Activated T-cell treated with anti-CD3 and anti-CD28 coated beads, Interleukin-2, amount 50 U/mL, for 72 hours (primary cell): ENCODE results near the gene PPIP5K2. TPM values are rescaled to one million over a fixed set of nuclear protein-coding genes. Genes with fewer than 3 reads are reported as not detected.
A peak's percentile ranks its signal among the peaks of the same experiment; 100 is the strongest.

Source experiments
- ATAC-seq, 2 donors: fragments of 150-1000 bp; cut with Tn5 transposase; replicated peaks in 1 of 2; 2 replicates each; pipeline ENCODE4 v1.10.0; 2021; ENCODE audit warnings: moderate library complexity in 2 of 2, mild to moderate bottlenecking in 1 of 2
- DNase-seq, 2 donors: peaks; one replicate each; pipeline ENCODE4 v3.0.0; 2021 to 2022; ENCODE audit warnings: mixed read lengths in 1 of 2
- H3K27ac Mint-ChIP-seq: one replicate; pipeline ENCODE4 v1.8.0; 2022; ENCODE audit warnings: mild to moderate bottlenecking, moderate library complexity, mixed read lengths
- H3K27me3 Mint-ChIP-seq: one replicate; pipeline ENCODE4 v1.8.0; 2022; ENCODE audit warnings: low read depth, mixed read lengths
- H3K36me3 Mint-ChIP-seq, 2 donors: one replicate each; pipeline ENCODE4 v1.8.0; 2022; ENCODE audit warnings: mixed read lengths in 2 of 2, mild to moderate bottlenecking in 1 of 2; ENCODE audit not compliant: insufficient read depth in 2 of 2
- H3K4me1 Mint-ChIP-seq: one replicate; pipeline ENCODE4 v1.8.0; 2022; ENCODE audit warnings: low read depth, mixed read lengths
- H3K4me3 Mint-ChIP-seq, 2 donors: one replicate each; pipeline ENCODE4 v1.8.0; 2022; ENCODE audit warnings: mild to moderate bottlenecking in 2 of 2, mixed read lengths in 2 of 2, moderate library complexity in 2 of 2
- H3K9me3 Mint-ChIP-seq, 2 donors: one replicate each; pipeline ENCODE4 v1.8.0; 2022; ENCODE audit warnings: mixed read lengths in 2 of 2
- total RNA-seq, 2 donors: library from RNA; stranded (reverse); gene quantifications; one replicate each; pipeline ENCODE4 v1.2.3, GENCODE V29; 2022

The PPIP5K2 gene
- total RNA-seq, 2 donors from 2014 or later, result 61.7 to 65.7 TPM

DNA sequence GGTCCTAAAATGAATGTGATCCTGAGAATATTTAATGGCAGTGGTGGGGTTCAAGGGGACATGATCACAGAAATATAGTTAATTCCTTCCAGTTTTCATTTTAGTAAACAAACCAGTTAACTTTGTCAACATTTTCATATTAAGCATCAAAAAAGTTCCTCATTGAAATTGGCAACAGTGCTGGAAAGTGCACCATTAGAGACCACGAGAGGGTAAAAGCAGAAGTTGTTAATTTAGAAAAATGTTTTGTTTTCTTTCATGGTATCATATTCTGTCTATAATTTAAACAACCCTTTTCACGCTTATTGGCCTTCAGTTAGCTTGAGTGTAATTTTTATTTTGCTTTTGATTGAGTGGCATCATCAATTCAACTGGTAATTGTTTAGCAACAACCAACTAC lies 12.0 kb upstream of the PPIP5K2 start:
- Mint-ChIP-seq H3K4me3 (no peak overlapping the region), H3K4me1 (peaks cover 31% of the 10 kb centered on the region), H3K27ac (no peak overlapping the region), H3K27me3 (no peaks in the 10 kb centered on the region), H3K36me3 (peaks cover 2 to 3% of the 10 kb centered on the region in 2 donors), H3K9me3 (peaks cover 3% of the 10 kb centered on the region in 2 donors)
- ATAC-seq (no peak), DNase-seq (no peak)

- Mint-ChIP-seq H3K4me3 (no peak overlapping the region), H3K9me3 (peaks cover 3% of the 10 kb centered on the region in 2 donors), H3K27me3 (no peaks in the 10 kb centered on the region), H3K27ac (peak overlapping the region; percentile 70), H3K4me1 (peaks cover 32% of the 10 kb centered on the region), H3K36me3 (peaks cover 2 to 3% of the 10 kb centered on the region in 2 donors)
- no peak for DNase-seq
- ATAC-seq, result no peak
Measured at GRCh38 chr5:103109277-103109676, 10.8 kb upstream of the PPIP5K2 start.

DNA sequence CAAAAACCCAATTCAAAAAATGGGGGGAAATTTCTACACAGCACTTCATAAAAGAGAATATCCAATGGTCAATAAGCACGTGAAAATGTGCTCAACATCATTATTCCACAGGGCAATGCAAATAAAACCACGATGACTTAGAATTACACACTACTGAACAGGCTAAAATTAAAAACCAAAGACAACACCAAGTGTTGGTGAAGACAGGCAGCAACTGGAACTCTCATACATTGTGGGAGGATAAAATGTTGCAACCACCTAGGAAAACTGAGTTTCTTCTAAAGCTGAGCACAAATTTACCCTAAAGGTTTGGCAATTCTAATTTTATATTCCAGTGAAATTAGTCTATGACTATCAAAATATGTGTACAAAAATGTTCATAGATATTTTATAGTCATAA lies 9.7 kb upstream of the PPIP5K2 start:
- DNase-seq, result no peak
- Mint-ChIP-seq H3K36me3 (peaks cover 3 to 6% of the 10 kb centered on the region in 2 donors), H3K9me3 (peaks cover 3 to 4% of the 10 kb centered on the region in 2 donors), H3K4me3 (peak overlapping the region in 1 of 2 donors; percentile 16), H3K4me1 (peaks cover 40% of the 10 kb centered on the region), H3K27ac (no peak overlapping the region), H3K27me3 (no peaks in the 10 kb centered on the region)
- no peak for ATAC-seq

DNA sequence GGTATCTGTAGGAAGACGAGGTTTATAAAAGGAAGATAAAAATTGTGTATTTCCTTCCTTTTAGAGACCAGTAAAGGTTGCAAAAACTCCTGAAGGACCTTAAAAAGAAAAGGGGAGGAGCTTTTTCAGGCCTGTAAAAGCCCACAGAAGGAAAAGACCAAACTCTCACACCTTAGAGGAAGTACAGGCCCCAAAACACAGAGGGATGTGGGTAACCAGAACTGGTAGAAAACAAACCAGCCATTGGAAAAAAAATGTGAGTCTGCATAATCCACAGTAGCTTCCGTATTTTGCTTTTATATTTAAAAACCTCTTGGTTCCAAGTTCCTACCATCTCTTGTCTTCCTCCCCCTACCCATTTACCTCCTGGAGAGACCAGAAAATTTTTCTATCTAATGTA lies 8.6 kb upstream of the PPIP5K2 start:
- peak; percentile 12 to 13 for DNase-seq
- peaks cover 44% of the 10 kb centered on the region for H3K4me1 Mint-ChIP-seq
- peak overlapping the region; percentile 87 for H3K27ac Mint-ChIP-seq
- peaks cover 3 to 6% of the 10 kb centered on the region in 2 donors for H3K36me3 Mint-ChIP-seq
- peak overlapping the region; percentile 66 to 68 for H3K4me3 Mint-ChIP-seq
- no peaks in the 10 kb centered on the region for H3K27me3 Mint-ChIP-seq
- ATAC-seq, result peak; percentile 70 to 79
- H3K9me3 Mint-ChIP-seq, result peaks cover 3 to 4% of the 10 kb centered on the region in 2 donors

GRCh38 chr5:103112910-103113309 lies 7.2 kb upstream of the PPIP5K2 start:
- DNase-seq, result no peak
- peak overlapping the region in 1 of 2 donors; percentile 1 for H3K4me3 Mint-ChIP-seq

GRCh38 chr5:103114440-103114839 lies 5.7 kb upstream of the PPIP5K2 start:
- DNase-seq (no peak), ATAC-seq (no peak)
- H3K27me3 Mint-ChIP-seq, result no peaks in the 10 kb centered on the region
- peaks cover 63% of the 10 kb centered on the region for H3K4me1 Mint-ChIP-seq
- peaks cover 3 to 4% of the 10 kb centered on the region in 2 donors for H3K9me3 Mint-ChIP-seq
- H3K36me3 Mint-ChIP-seq, result peaks cover 3 to 6% of the 10 kb centered on the region in 2 donors
- no peak overlapping the region for H3K4me3 Mint-ChIP-seq
- no peak overlapping the region for H3K27ac Mint-ChIP-seq

More at GRCh38 chr5:103112910-103113309, 7.2 kb upstream of the PPIP5K2 start:
- Mint-ChIP-seq H3K27me3 (no peaks in the 10 kb centered on the region), H3K36me3 (peaks cover 3 to 6% of the 10 kb centered on the region in 2 donors), H3K9me3 (peaks cover 3 to 4% of the 10 kb centered on the region in 2 donors), H3K4me1 (peaks cover 51% of the 10 kb centered on the region), H3K27ac (peak overlapping the region; percentile 87)
- ATAC-seq, result no peak

DNA sequence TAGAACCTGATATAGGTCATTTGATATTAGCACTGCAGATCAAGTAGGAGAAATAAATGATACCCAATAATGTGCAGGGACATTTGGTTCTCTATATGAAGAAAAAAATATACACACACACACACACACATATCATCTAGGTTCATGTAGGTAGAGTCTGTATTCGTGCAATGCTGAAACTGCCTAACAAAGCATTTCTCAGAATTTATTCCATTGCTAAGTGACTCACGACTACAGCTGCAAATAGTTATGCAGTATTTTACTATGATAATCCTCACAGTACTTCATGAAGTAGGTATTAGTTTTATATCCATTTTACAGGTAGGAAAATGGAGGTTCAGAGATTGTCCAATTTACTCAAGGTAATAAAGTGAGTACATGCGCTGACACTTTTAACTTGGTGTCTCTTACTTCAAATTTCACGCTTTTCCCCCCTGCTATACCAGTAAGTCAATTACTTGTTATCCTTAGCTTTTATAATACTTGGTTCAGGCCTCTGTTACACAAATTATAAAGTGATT lies 2.6 kb upstream of the PPIP5K2 start:
- Mint-ChIP-seq H3K4me1 (peaks cover 55% of the 10 kb centered on the region), H3K27ac (peak overlapping the region; percentile 97), H3K27me3 (no peaks in the 10 kb centered on the region), H3K36me3 (peaks cover 4% of the 10 kb centered on the region in 2 donors), H3K4me3 (peak overlapping the region in 1 of 2 donors; percentile 54), H3K9me3 (peaks cover 0 to 2% of the 10 kb centered on the region in 2 donors)
- ATAC-seq (no peak), DNase-seq (no peak)

- peaks cover 0 to 2% of the 10 kb centered on the region in 2 donors for H3K9me3 Mint-ChIP-seq
- ATAC-seq (no peak), DNase-seq (no peak)
- H3K36me3 Mint-ChIP-seq, result peaks cover 4% of the 10 kb centered on the region in 2 donors
- peak overlapping the region; percentile 97 for H3K27ac Mint-ChIP-seq
- H3K4me3 Mint-ChIP-seq, result peak overlapping the region; percentile 92 to 93
- no peaks in the 10 kb centered on the region for H3K27me3 Mint-ChIP-seq
- peaks cover 54% of the 10 kb centered on the region for H3K4me1 Mint-ChIP-seq
Measured at GRCh38 chr5:103119070-103119764, 884 bp upstream of the PPIP5K2 start.

DNA sequence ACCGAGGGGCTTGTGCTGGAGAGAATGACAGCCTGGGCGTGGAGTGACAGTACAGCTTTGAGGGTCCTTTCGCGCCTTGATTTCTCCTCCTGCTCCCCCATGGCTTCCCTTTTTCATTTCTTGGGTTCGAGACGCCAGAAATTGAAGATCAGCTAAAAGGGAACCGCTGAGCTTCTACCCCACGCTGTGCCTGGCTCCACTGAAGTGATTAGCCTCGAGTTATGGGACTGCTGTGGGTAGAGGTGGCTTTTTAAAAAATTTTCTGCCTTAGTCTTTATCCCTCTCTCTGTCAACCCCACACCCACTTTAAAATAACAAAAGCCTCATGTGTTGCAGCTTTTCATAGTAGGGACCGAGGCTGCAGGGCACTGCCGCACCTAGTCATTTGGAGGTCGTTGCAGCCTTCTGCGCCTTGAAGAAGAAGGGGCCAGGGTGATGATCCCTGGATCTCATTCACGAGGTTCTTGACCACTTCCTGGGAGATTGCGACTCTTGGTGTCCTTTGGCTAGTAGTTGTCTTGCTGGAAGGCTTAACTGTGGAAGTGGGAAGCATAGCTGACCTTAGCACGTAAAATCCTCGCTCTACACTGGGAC lies 603 bp downstream of the PPIP5K2 start:
- H3K27me3 Mint-ChIP-seq, result no peaks in the 10 kb centered on the region
- no peaks in the 10 kb centered on the region for H3K9me3 Mint-ChIP-seq

DNA sequence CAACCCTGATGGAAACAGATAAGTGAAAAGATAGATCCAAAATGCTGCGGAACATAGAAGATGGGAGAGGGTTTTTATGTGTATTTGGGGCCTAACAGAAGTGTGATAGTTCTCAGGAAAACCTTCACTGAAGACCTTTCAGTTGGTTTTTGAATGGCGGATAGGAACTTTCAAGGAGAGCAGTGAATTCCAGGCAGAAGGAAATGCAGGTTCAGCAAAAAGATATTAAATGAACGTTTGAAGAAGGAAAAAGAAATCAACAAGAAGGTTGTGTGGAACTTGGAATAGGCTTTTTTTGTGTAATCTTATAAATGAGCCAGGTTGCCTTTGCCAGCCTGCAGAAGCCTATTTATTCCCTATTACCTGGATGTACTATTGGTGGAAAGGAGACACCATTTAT lies 2.1 kb downstream of the PPIP5K2 start:
- Mint-ChIP-seq H3K36me3 (peaks cover 0 to 4% of the 10 kb centered on the region in 2 donors), H3K27ac (peak overlapping the region; percentile 97), H3K9me3 (no peaks in the 10 kb centered on the region), H3K27me3 (no peaks in the 10 kb centered on the region), H3K4me3 (peak overlapping the region in 1 of 2 donors; percentile 93), H3K4me1 (peaks cover 39% of the 10 kb centered on the region)
- ATAC-seq, result no peak
- no peak for DNase-seq

More for the DNA sequence above, 603 bp downstream of the PPIP5K2 start:
- Mint-ChIP-seq H3K4me3 (peak overlapping the region; percentile 92 to 93), H3K36me3 (peaks cover 0 to 4% of the 10 kb centered on the region in 2 donors), H3K4me1 (peaks cover 48% of the 10 kb centered on the region), H3K27ac (peak overlapping the region; percentile 97)
- ATAC-seq (no peak), DNase-seq (no peak)

GRCh38 chr5:103126557-103126956 lies 6.5 kb downstream of the PPIP5K2 start:
- no peaks in the 10 kb centered on the region for H3K27me3 Mint-ChIP-seq
- H3K4me3 Mint-ChIP-seq, result no peak overlapping the region
- no peaks in the 10 kb centered on the region for H3K9me3 Mint-ChIP-seq
- H3K4me1 Mint-ChIP-seq, result peaks cover 25% of the 10 kb centered on the region
- no peak overlapping the region for H3K27ac Mint-ChIP-seq
- DNase-seq (no peak), ATAC-seq (no peak)
- no peaks in the 10 kb centered on the region for H3K36me3 Mint-ChIP-seq

DNA sequence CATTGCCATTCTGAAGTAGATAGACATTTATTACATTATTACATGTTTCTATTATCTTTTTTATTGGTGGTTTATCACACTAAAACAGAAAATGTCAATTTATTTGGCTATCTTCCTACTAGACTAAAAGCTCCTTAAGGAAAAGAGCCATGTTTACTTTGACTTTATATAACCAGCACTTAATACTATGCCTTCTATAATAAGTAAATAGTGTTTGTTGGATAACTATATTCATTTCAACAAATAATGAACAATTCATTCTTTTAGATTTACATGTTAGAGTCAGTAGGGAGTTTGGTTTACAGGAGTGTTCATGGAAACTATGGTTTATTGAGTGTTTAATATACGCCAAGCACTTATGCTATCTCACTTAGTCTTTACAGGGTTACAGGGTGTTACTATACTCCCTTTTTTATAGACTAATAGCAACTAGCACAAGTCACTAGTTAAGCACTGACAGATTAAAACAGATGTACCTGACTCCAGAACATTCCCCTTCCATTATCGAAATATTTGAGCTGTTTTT lies 7.3 kb downstream of the PPIP5K2 start:
- DNase-seq (no peak), ATAC-seq (no peak)
- Mint-ChIP-seq H3K27me3 (no peaks in the 10 kb centered on the region), H3K4me1 (peaks cover 17% of the 10 kb centered on the region), H3K9me3 (no peaks in the 10 kb centered on the region), H3K4me3 (no peak overlapping the region), H3K27ac (no peak overlapping the region), H3K36me3 (no peaks in the 10 kb centered on the region)

DNA sequence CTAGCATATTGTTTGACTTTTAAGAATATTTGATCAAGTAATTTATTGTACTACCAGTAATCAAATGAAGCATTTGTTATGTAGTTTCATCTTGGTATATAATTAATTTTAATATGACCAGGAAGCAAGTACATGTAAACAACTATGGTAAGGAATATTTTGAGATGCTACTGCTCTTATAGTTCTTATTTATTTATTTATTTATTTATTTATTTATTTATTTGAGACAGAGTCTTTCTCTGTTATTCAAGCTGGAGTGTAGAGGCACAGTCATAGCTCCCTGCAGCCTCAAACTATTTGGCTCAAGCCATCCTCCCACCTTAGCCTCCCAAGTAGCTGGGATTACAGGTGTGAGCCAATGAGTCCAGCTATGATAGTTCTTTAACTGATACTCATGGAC lies 8.1 kb downstream of the PPIP5K2 start:
- Mint-ChIP-seq H3K27me3 (no peaks in the 10 kb centered on the region), H3K9me3 (no peaks in the 10 kb centered on the region), H3K4me3 (no peak overlapping the region), H3K36me3 (no peaks in the 10 kb centered on the region), H3K27ac (no peak overlapping the region), H3K4me1 (peaks cover 15% of the 10 kb centered on the region)
- no peak for DNase-seq
- no peak for ATAC-seq
